Neural crest cell (in vitro differentiated cells): Measurements from ENCODE around the gene DPY19L3. TPM values are rescaled to one million over a fixed set of nuclear protein-coding genes. Genes with fewer than 3 reads are reported as not detected.
"Not testable (repeated sequence)": the region's sequence is repeated elsewhere in the genome, so short reads cannot be mapped to it uniquely, and the experiment has no call there.

Experiments used
- DNase-seq: peaks from one replicate; pipeline ENCODE4 v3.0.0; 2021; ENCODE audit warnings: low read depth, mixed read lengths, low spot score
- H3K27ac Mint-ChIP-seq: one replicate; pipeline ENCODE4 v1.8.0; 2021; ENCODE audit warnings: mild to moderate bottlenecking, mixed read lengths; ENCODE audit not compliant: unreplicated experiment
- H3K27me3 Mint-ChIP-seq: 2 replicates; pipeline ENCODE4 v1.8.0; 2021; ENCODE audit warnings: low read depth, mild to moderate bottlenecking, mixed read lengths
- H3K36me3 Mint-ChIP-seq: 2 replicates; pipeline ENCODE4 v1.8.0; 2021; ENCODE audit warnings: low read depth, mild to moderate bottlenecking, mixed read lengths
- H3K4me1 Mint-ChIP-seq: 2 replicates; pipeline ENCODE4 v1.8.0; 2021; ENCODE audit warnings: mixed read lengths
- H3K4me3 Mint-ChIP-seq: one replicate; pipeline ENCODE4 v1.8.0; 2021; ENCODE audit warnings: mild to moderate bottlenecking, mixed read lengths
- H3K9me3 Mint-ChIP-seq: 2 replicates; pipeline ENCODE4 v1.8.0; 2021; ENCODE audit warnings: mixed read lengths
- CTCF ChIP-seq: fragments of 200-600 bp; sonication (generic); conservative IDR thresholded peaks from 2 replicates; pipeline ENCODE4 v1.5.0; 2021; ENCODE audit warnings: antibody characterized with exemption, mild to moderate bottlenecking
- total RNA-seq: library from RNA; stranded (reverse); gene quantifications from 2 replicates; pipeline ENCODE4 v1.2.1, GENCODE V29; 2021

Gene DPY19L3
- total RNA-seq, 1 donor from 2014 or later = 108 TPM

GRCh38 chr19:32418155-32418554, 12.6 kb downstream of the DPY19L3 start:
- Mint-ChIP-seq H3K27ac (no peak overlapping the region), H3K4me1 (peaks cover 14% of the 10 kb centered on the region), H3K9me3 (no peaks in the 10 kb centered on the region), H3K36me3 (peaks cover 39% of the 10 kb centered on the region), H3K4me3 (no peak overlapping the region), H3K27me3 (no peaks in the 10 kb centered on the region)
- no peak for DNase-seq
- TF ChIP-seq CTCF = no peak

GRCh38 chr19:32421589-32422361, 16.2 kb downstream of the DPY19L3 start:
- Mint-ChIP-seq H3K36me3 (peaks cover 36% of the 10 kb centered on the region), H3K4me3 (no peak overlapping the region), H3K27ac (no peak overlapping the region), H3K9me3 (no peaks in the 10 kb centered on the region), H3K27me3 (no peaks in the 10 kb centered on the region), H3K4me1 (no peaks in the 10 kb centered on the region)
- no peak for TF ChIP-seq CTCF
- DNase-seq = no peak

GRCh38 chr19:32422435-32422834, 16.9 kb downstream of the DPY19L3 start:
- Mint-ChIP-seq H3K36me3 (peaks cover 35% of the 10 kb centered on the region), H3K4me1 (no peaks in the 10 kb centered on the region), H3K4me3 (no peak overlapping the region), H3K9me3 (no peaks in the 10 kb centered on the region), H3K27me3 (no peaks in the 10 kb centered on the region), H3K27ac (no peak overlapping the region)
- DNase-seq = no peak
- no peak for TF ChIP-seq CTCF

GRCh38 chr19:32423944-32424343, 18.4 kb downstream of the DPY19L3 start:
- not testable (repeated sequence) for H3K9me3 Mint-ChIP-seq, DNase-seq, H3K4me3 Mint-ChIP-seq, H3K27me3 Mint-ChIP-seq, H3K4me1 Mint-ChIP-seq, H3K27ac Mint-ChIP-seq
- H3K36me3 Mint-ChIP-seq = peaks cover 33% of the 10 kb centered on the region

- Mint-ChIP-seq H3K27ac (no peak overlapping the region), H3K36me3 (peaks cover 23% of the 10 kb centered on the region), H3K27me3 (no peaks in the 10 kb centered on the region), H3K9me3 (no peaks in the 10 kb centered on the region), H3K4me3 (no peak overlapping the region), H3K4me1 (no peaks in the 10 kb centered on the region)
- no peak for TF ChIP-seq CTCF
- no peak for DNase-seq
These were observed 22.0 kb downstream of the DPY19L3 start for GRCh38 chr19:32427536-32427935.

GRCh38 chr19:32436692-32437091, 31.1 kb downstream of the DPY19L3 start:
- H3K36me3 Mint-ChIP-seq = peaks cover 4% of the 10 kb centered on the region
- no peak overlapping the region for H3K4me3 Mint-ChIP-seq
- H3K4me1 Mint-ChIP-seq = no peaks in the 10 kb centered on the region
- no peak for DNase-seq
- no peak for TF ChIP-seq CTCF
- no peaks in the 10 kb centered on the region for H3K9me3 Mint-ChIP-seq
- H3K27ac Mint-ChIP-seq = no peak overlapping the region
- no peaks in the 10 kb centered on the region for H3K27me3 Mint-ChIP-seq
